B cell (primary cell): ENCODE measurements around the gene PRR23E. TPM values are rescaled to one million over a fixed set of nuclear protein-coding genes. Genes with fewer than 3 reads are reported as not detected.

Experiments used
- ATAC-seq: fragments of 200-7000 bp; cut with Tn5 transposase; one replicate; pipeline ENCODE4 v1.10.0; 2021; ENCODE audit warnings: low read depth, mild to moderate bottlenecking, moderate number of reproducible peaks, moderate library complexity
- CTCF ChIA-PET: fragments of 350-600 bp; sonication (Branson Sonifier 250); formaldehyde crosslinking; loops from one replicate; lab custom pipeline; 2021; ENCODE audit warnings: antibody characterized with exemption, inconsistent platforms; lab: Charles Lee
- POLR2A ChIA-PET: fragments of 350-600 bp; sonication (Branson Sonifier 250); formaldehyde crosslinking; loops from one replicate; lab custom pipeline; 2021; ENCODE audit warnings: antibody characterized with exemption; lab: Charles Lee
- DNase-seq: peaks from one replicate; pipeline ENCODE4 v3.0.0; 2013
- H2AFZ ChIP-seq: 2 replicates; pipeline ENCODE4 v1.6.1; 2012; ENCODE audit warnings: mild to moderate bottlenecking, low read depth, low read length; ENCODE audit not compliant: insufficient read depth, poor library complexity, severe bottlenecking
- H3K27ac ChIP-seq, 2 donors: 1 replicate in 1 of 2; 2 replicates in 1 of 2; pipeline ENCODE4 v1.5.1; 2012 to 2013; ENCODE audit warnings: low read length in 2 of 2, mild to moderate bottlenecking in 2 of 2, moderate library complexity in 1 of 2
- H3K27me3 ChIP-seq, 4 experiments: fragments of 200-600 bp in 1 of 4; sonication (generic) in 1 of 4; replicated peaks in 1 of 4; 1 replicate in 2 of 4; 2 replicates in 2 of 4; pipeline versions ENCODE4 v1.6.1 to v1.7.0; 2013 to 2016; ENCODE audit warnings: low read length in 3 of 4, mild to moderate bottlenecking in 2 of 4, mixed read lengths in 1 of 4, moderate library complexity in 1 of 4; ENCODE audit not compliant: insufficient read depth in 4 of 4, control insufficient read depth in 3 of 4; ENCODE audit errors: control extremely low read depth in 1 of 4
- H3K36me3 ChIP-seq, 2 experiments: replicated peaks in 1 of 2; 1 replicate in 1 of 2; 2 replicates in 1 of 2; pipeline versions ENCODE4 v1.6.1 to v1.7.1; 2013; ENCODE audit warnings: low read length in 1 of 2; ENCODE audit not compliant: insufficient read depth in 2 of 2, control insufficient read depth in 1 of 2; ENCODE audit errors: control extremely low read depth in 1 of 2, extremely low read depth in 1 of 2
- H3K4me1 ChIP-seq, 2 donors: fragments of 200-600 bp in 1 of 2; sonication (generic) in 1 of 2; 1 replicate in 1 of 2; 2 replicates in 1 of 2; pipeline versions ENCODE4 v1.5.1 to v1.6.1; 2013 to 2017; ENCODE audit warnings: low read length in 2 of 2; ENCODE audit not compliant: control insufficient read depth in 2 of 2, insufficient read depth in 2 of 2
- H3K4me2 ChIP-seq: replicated peaks from 2 replicates; pipeline ENCODE3; 2012; ENCODE audit warnings: mild to moderate bottlenecking, low read depth, low read length; ENCODE audit not compliant: poor library complexity, severe bottlenecking
- H3K4me3 ChIP-seq, 5 experiments: fragments of 200-600 bp in 1 of 5; sonication (generic) in 1 of 5; 1 replicate in 3 of 5; 2 replicates in 2 of 5; pipeline versions ENCODE4 v1.5.1 to v1.7.0; 2011 to 2016; ENCODE audit warnings: low read length in 4 of 5, mild to moderate bottlenecking in 4 of 5, low read depth in 2 of 5, control low read depth in 1 of 5, moderate library complexity in 1 of 5; ENCODE audit not compliant: insufficient read depth in 1 of 5; ENCODE audit errors: control extremely low read depth in 1 of 5, extremely low read depth in 1 of 5
- H3K79me2 ChIP-seq: fragments of 200-600 bp; sonication (generic); one replicate; pipeline ENCODE4 v1.6.0; 2016; ENCODE audit warnings: low read length; ENCODE audit not compliant: control insufficient read depth, insufficient read depth
- H3K9ac ChIP-seq: fragments of 200-600 bp; sonication (generic); 2 replicates; pipeline ENCODE4 v1.6.1; 2017; ENCODE audit warnings: mild to moderate bottlenecking, low read length, moderate library complexity
- H3K9me3 ChIP-seq, 3 donors: one replicate each; pipeline versions ENCODE4 v1.6.1 to v1.7.1; 2013; ENCODE audit warnings: low read length in 2 of 3; ENCODE audit not compliant: control insufficient read depth in 2 of 3, insufficient read depth in 1 of 3; ENCODE audit errors: control extremely low read depth in 1 of 3
- H4K20me1 ChIP-seq: 2 replicates; pipeline ENCODE4 v1.6.0; 2012; ENCODE audit warnings: mild to moderate bottlenecking, low read length; ENCODE audit not compliant: insufficient read depth, control insufficient read depth, poor library complexity, severe bottlenecking
- H3K27ac Mint-ChIP-seq: one replicate; pipeline ENCODE4 v1.8.0; 2021; ENCODE audit warnings: mixed read lengths
- H3K27me3 Mint-ChIP-seq: one replicate; pipeline ENCODE4 v1.8.0; 2021; ENCODE audit warnings: mixed read lengths
- H3K4me1 Mint-ChIP-seq: one replicate; pipeline ENCODE4 v1.8.0; 2021; ENCODE audit warnings: mixed read lengths
- H3K4me3 Mint-ChIP-seq: one replicate; pipeline ENCODE4 v1.8.0; 2021; ENCODE audit warnings: mixed read lengths
- H3K9me3 Mint-ChIP-seq: one replicate; pipeline ENCODE4 v1.8.0; 2022; ENCODE audit warnings: mixed read lengths; ENCODE audit not compliant: insufficient read depth
- EZH2 ChIP-seq: IDR thresholded peaks from 2 replicates; pipeline ENCODE4 v1.6.1; 2012; ENCODE audit warnings: borderline replicate concordance, low read depth, mild to moderate bottlenecking, moderate library complexity, low read length; ENCODE audit not compliant: insufficient read depth, poor library complexity, severe bottlenecking
- WGBS: methylation state at CpG from one replicate; pipeline ENCODE4 v1.1.5; 2013; ENCODE audit warnings: missing lambda C conversion rate; ENCODE audit not compliant: insufficient coverage; 5-methylcytosine and 5-hydroxymethylcytosine counted together
- intact Hi-C: fragments of 100-400 bp; cut with micrococcal nuclease; formaldehyde crosslinking; loops from one replicate; pipeline ENCODE4 v1.10.0; 2022
- polyA plus RNA-seq: library from polyadenylated mRNA; depleted of rRNA; stranded (reverse); fragments of >200 nt; gene quantifications from 2 replicates; pipeline ENCODE4 v1.2.3, GENCODE V29; 2012
- total RNA-seq, 2 donors: library from RNA; stranded (reverse); fragments of 120-200 nt in 1 of 2; gene quantifications; 1 replicate in 1 of 2; 2 replicates in 1 of 2; pipeline versions ENCODE4 v1.2.3 to v1.2.4, GENCODE V29; 2013 to 2022
- TF ChIP-seq, protein P1 (sequence below): fragments of 200-600 bp; IDR thresholded peaks from one replicate; pipeline ENCODE4 v1.8.0; 2022; ENCODE audit warnings: antibody characterized with exemption, mild to moderate bottlenecking

The PRR23E gene
- total and polyA plus RNA-seq, 2 donors (not counting 1 experiment from before 2014, with no cell fraction given), result not detected

DNA sequence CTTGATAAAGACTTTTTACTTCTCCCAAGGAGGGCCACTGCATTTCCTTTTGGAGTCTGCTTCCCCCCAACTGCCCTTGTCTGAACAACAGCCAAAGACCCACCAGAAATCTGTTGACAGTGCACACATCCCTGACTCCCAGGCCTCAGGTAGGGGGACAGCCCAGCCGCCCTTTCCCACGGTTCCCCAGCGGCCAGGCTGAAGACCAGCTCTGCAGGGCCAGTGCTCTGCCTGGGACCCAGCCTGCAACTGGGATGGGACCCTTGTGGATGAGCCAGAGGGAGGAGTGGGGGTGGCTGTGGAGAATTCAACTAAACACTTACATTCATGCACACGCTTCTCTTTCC lies 8.1 kb upstream of the PRR23E start:
- Histone ChIP-seq H3K9me3 (no peaks in the 10 kb centered on the region), H3K9ac (no peak overlapping the region), H3K27ac (no peak overlapping the region), H2AFZ (no peak overlapping the region), H3K79me2 (no peaks in the 10 kb centered on the region), H4K20me1 (no peaks in the 10 kb centered on the region), H3K27me3 (no peaks in the 10 kb centered on the region), H3K4me3 (no peak overlapping the region), H3K4me1 (no peaks in the 10 kb centered on the region), H3K36me3 (no peaks in the 10 kb centered on the region), H3K4me2 (no peak overlapping the region)
- DNase-seq, result no peak
- intact Hi-C loops, result no loop called here
- no peaks in the 10 kb centered on the region for H3K4me1 Mint-ChIP-seq
- ChIA-PET POLR2A (no interaction called here), CTCF (no interaction called here)
- H3K27me3 Mint-ChIP-seq, result no peaks in the 10 kb centered on the region
- no peak overlapping the region for H3K4me3 Mint-ChIP-seq
- WGBS, result 100% methylated on average over 1 of the region's 4 CpGs
- no peak for ATAC-seq
- H3K9me3 Mint-ChIP-seq, result peaks cover 3% of the 10 kb centered on the region
- H3K27ac Mint-ChIP-seq, result no peak overlapping the region
- TF ChIP-seq, protein P1, sequence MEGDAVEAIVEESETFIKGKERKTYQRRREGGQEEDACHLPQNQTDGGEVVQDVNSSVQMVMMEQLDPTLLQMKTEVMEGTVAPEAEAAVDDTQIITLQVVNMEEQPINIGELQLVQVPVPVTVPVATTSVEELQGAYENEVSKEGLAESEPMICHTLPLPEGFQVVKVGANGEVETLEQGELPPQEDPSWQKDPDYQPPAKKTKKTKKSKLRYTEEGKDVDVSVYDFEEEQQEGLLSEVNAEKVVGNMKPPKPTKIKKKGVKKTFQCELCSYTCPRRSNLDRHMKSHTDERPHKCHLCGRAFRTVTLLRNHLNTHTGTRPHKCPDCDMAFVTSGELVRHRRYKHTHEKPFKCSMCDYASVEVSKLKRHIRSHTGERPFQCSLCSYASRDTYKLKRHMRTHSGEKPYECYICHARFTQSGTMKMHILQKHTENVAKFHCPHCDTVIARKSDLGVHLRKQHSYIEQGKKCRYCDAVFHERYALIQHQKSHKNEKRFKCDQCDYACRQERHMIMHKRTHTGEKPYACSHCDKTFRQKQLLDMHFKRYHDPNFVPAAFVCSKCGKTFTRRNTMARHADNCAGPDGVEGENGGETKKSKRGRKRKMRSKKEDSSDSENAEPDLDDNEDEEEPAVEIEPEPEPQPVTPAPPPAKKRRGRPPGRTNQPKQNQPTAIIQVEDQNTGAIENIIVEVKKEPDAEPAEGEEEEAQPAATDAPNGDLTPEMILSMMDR, result no peak
- no peak for TF ChIP-seq EZH2

DNA sequence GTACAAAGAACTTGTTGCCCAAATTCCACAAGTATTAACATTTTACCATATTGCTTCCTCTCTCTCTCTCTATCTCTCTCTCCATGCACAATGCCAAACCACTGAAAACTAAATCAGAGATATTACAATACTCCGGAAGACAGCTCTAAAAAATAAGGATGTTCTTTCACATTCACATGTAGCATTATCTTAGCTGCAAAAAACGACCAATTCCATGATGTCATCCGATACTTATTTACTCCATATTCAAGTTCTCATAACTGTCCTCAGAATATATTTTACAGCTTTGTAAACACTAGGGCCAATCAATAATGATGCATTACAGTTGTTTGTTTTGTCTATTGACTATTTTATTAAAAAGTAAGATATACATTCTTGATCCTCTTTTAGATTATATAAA lies 7.7 kb upstream of the PRR23E start:
- no peak overlapping the region for H3K4me3 ChIP-seq
- no CpG with 5 or more reads among the region's 3 CpGs for WGBS
- intact Hi-C loops, result no loop called here
- no peaks in the 10 kb centered on the region for H4K20me1 ChIP-seq
- no peaks in the 10 kb centered on the region for H3K9me3 ChIP-seq
- Mint-ChIP-seq H3K27me3 (no peaks in the 10 kb centered on the region), H3K9me3 (peaks cover 3% of the 10 kb centered on the region), H3K4me3 (no peak overlapping the region), H3K4me1 (no peaks in the 10 kb centered on the region), H3K27ac (no peak overlapping the region)
- no peak for ATAC-seq
- no peak overlapping the region for H3K9ac ChIP-seq
- H3K36me3 ChIP-seq, result no peaks in the 10 kb centered on the region
- DNase-seq, result no peak
- H2AFZ ChIP-seq, result no peak overlapping the region
- TF ChIP-seq EZH2, result no peak
- TF ChIP-seq, protein P1, result no peak
- no peaks in the 10 kb centered on the region for H3K79me2 ChIP-seq
- no peaks in the 10 kb centered on the region for H3K4me1 ChIP-seq
- ChIA-PET POLR2A (no interaction called here), CTCF (no interaction called here)
- no peak overlapping the region for H3K4me2 ChIP-seq
- H3K27me3 ChIP-seq, result no peaks in the 10 kb centered on the region
- no peak overlapping the region for H3K27ac ChIP-seq
